ENCODE results near the gene CDC20. TPM values are rescaled to one million over a fixed set of nuclear protein-coding genes. Genes with fewer than 3 reads are reported as not detected.

The CDC20 gene
- total RNA-seq, 1 experiment from 2014 or later: 204 TPM

- intact Hi-C loops (cut with micrococcal nuclease): no loop called here
- ChIA-PET POLR2A (interaction anchor here (0.6 to 0.9 kb wide), 3 partner anchors 9 to 27 kb away, joined by 3 to 4 read pairs (median 3); no protein-coding TSS in a partner anchor), CTCF (interaction anchor here (0.5 kb wide), 1 partner anchor 1756 kb away, joined by 3 read pairs; no protein-coding TSS in a partner anchor)
- Mint-ChIP-seq H3K9me3 (ENCODE audit: unreplicated experiment) (peaks cover under 1% of the 10 kb centered on the region), H3K4me3 (ENCODE audit: unreplicated experiment) (no peak overlapping the region), H3K27ac (ENCODE audit: low read depth, unreplicated experiment) (no peak overlapping the region), H3K4me1 (ENCODE audit: insufficient read depth, unreplicated experiment) (no peaks in the 10 kb centered on the region), H3K27me3 (ENCODE audit: insufficient read depth, unreplicated experiment) (no peaks in the 10 kb centered on the region), H3K36me3 (ENCODE audit: insufficient read depth, unreplicated experiment) (no peaks in the 10 kb centered on the region)
- DNase-seq (ENCODE audit: unreplicated experiment): peak; percentile 38
- BruUV-seq (replicated peaks): no TSS peak
- TF ChIP-seq CTCF (IDR thresholded peaks at IDR 0.05; ENCODE audit: unreplicated experiment): no peak
These were observed 28.6 kb upstream of the CDC20 start for GRCh38 chr1:43329995-43330751.

- Mint-ChIP-seq H3K4me1 (ENCODE audit: insufficient read depth, unreplicated experiment) (no peaks in the 10 kb centered on the region), H3K36me3 (ENCODE audit: insufficient read depth, unreplicated experiment) (no peaks in the 10 kb centered on the region), H3K27me3 (ENCODE audit: insufficient read depth, unreplicated experiment) (no peaks in the 10 kb centered on the region), H3K4me3 (ENCODE audit: unreplicated experiment) (no peak overlapping the region), H3K9me3 (ENCODE audit: unreplicated experiment) (no peaks in the 10 kb centered on the region), H3K27ac (ENCODE audit: low read depth, unreplicated experiment) (no peak overlapping the region)
- ChIA-PET CTCF (no interaction called here), POLR2A (no interaction called here)
- no peak for DNase-seq (ENCODE audit: unreplicated experiment)
- no TSS peak for BruUV-seq (replicated peaks)
- TF ChIP-seq CTCF (IDR thresholded peaks at IDR 0.05; ENCODE audit: unreplicated experiment): no peak
- intact Hi-C loops (cut with micrococcal nuclease): no loop called here
These were observed 27.1 kb upstream of the CDC20 start for GRCh38 chr1:43331688-43332087.

- Mint-ChIP-seq H3K4me3 (ENCODE audit: unreplicated experiment) (no peak overlapping the region), H3K27ac (ENCODE audit: low read depth, unreplicated experiment) (no peak overlapping the region), H3K27me3 (ENCODE audit: insufficient read depth, unreplicated experiment) (no peaks in the 10 kb centered on the region), H3K9me3 (ENCODE audit: unreplicated experiment) (no peaks in the 10 kb centered on the region), H3K36me3 (ENCODE audit: insufficient read depth, unreplicated experiment) (no peaks in the 10 kb centered on the region), H3K4me1 (ENCODE audit: insufficient read depth, unreplicated experiment) (no peaks in the 10 kb centered on the region)
- ChIA-PET POLR2A (no interaction called here), CTCF (no interaction called here)
- TF ChIP-seq CTCF (IDR thresholded peaks at IDR 0.05; ENCODE audit: unreplicated experiment): no peak
- intact Hi-C loops (cut with micrococcal nuclease): no loop called here
- no TSS peak for BruUV-seq (replicated peaks)
- DNase-seq (ENCODE audit: unreplicated experiment): no peak
These were observed 24.2 kb upstream of the CDC20 start for GRCh38 chr1:43334453-43335205.

- ChIA-PET POLR2A (interaction anchor here (1.0 kb wide), 1 partner anchor 105 kb away, joined by 4 read pairs; no protein-coding TSS in a partner anchor), CTCF (no interaction called here)
- Mint-ChIP-seq H3K9me3 (ENCODE audit: unreplicated experiment) (no peaks in the 10 kb centered on the region), H3K4me1 (ENCODE audit: insufficient read depth, unreplicated experiment) (no peaks in the 10 kb centered on the region), H3K4me3 (ENCODE audit: unreplicated experiment) (no peak within 1 kb of the TSS), H3K36me3 (ENCODE audit: insufficient read depth, unreplicated experiment) (no peaks in the 10 kb centered on the region), H3K27ac (ENCODE audit: low read depth, unreplicated experiment) (no peak within 1 kb of the TSS), H3K27me3 (ENCODE audit: insufficient read depth, unreplicated experiment) (no peaks in the 10 kb centered on the region)
- BruUV-seq (replicated peaks): no TSS peak
- no peak for DNase-seq (ENCODE audit: unreplicated experiment)
- no peak for TF ChIP-seq CTCF (IDR thresholded peaks at IDR 0.05; ENCODE audit: unreplicated experiment)
- intact Hi-C loops (cut with micrococcal nuclease): no loop called here
These were observed 21.2 kb upstream of the CDC20 start, which contains the start of gene MPL for GRCh38 chr1:43337588-43337987. Gene MPL (plus strand): TSS chr1:43337818. CDS start chr1:43337849, 31 bp downstream.

All from MCF 10A (cell line).